SK-N-MC (cell line): ENCODE data around the gene IL15.

Experiments used
- EZH2 ChIP-seq: fragments of 200-600 bp; sonication (generic); IDR thresholded peaks from one replicate; pipeline ENCODE4 v1.6.1; 2017; ENCODE audit warnings: antibody characterized with exemption
- FOXP2 ChIP-seq: optimal IDR thresholded peaks from 2 replicates; pipeline ENCODE3; 2011; ENCODE audit warnings: mild to moderate bottlenecking, moderate library complexity; ENCODE audit not compliant: insufficient read depth; ENCODE audit errors: extremely low read length, control extremely low read depth
- POLR2AphosphoS5 ChIP-seq: IDR thresholded peaks from 2 replicates; pipeline ENCODE4 v1.6.1; 2012; ENCODE audit warnings: mild to moderate bottlenecking, low read depth, low read length, borderline replicate concordance

- TF ChIP-seq EZH2 (no peak), POLR2AphosphoS5 (no peak), FOXP2 (no peak)
Measured at GRCh38 chr4:141746026-141746425, 109.6 kb downstream of the IL15 start.
